ENCODE results near the gene ATL3. TPM values are rescaled to one million over a fixed set of nuclear protein-coding genes. Genes with fewer than 3 reads are reported as not detected.

The ATL3 gene
- total RNA-seq, 4 donors from 2014 or later, result 64.9 to 97.2 (median 70.9) TPM

DNA sequence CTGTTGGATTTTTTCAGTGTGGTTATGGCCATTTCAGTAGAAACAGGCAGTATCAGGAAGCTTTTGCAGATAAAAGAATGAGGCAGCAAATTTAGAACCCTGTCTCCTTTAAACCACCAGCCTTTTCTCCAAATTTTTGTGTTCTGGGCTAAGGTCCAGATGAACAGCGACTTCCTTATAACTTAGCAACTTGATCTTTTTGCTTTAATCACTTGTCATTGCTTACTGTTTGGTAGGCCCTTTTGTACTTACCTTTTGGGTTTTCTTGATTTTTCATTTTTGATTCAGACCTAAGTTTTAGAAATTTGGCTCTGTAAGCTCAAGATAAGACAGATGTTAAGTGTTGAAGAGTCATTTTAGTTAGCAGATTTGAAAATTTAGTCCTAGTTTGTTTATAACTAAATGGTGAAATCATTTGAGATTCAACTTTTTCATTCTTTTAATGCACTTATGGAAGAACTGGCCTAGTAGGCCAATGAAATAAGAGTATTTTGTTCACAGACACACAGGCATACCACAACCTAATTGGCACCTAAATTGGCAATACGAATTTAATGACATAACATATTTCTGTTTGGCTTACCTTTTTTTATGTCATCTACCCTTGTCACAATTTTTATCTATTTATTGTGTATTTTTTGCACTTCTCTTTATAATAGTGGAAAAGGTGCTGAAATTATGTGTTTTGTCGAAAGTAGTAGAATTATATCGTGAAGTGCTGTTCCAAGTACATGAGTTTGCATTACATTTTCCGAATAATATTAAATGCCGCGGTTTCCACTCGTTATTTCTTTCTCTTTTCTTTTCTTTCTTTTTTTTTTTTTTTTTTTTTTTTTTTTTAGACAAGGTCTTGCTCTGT lies 12.2 kb upstream of the ATL3 start:
- H3K4me3 ChIP-seq (ENCODE audit: low read depth, poor library complexity, severe bottlenecking), result no peak overlapping the region
- no peak for DNase-seq (ENCODE audit: low spot score in 2 of 2)
- TF ChIP-seq POLR2A (IDR thresholded peaks at IDR 0.05) (no peak), CTCF (IDR thresholded peaks at IDR 0.05) (no peak)
- WGBS, 2 donors, result 69 to 73% methylated on average over 8 of the region's 8 CpGs
- intact Hi-C loops (cut with DNase I; ENCODE audit: low total_unique reads), result no loop called here

GRCh38 chr11:63682066-63683021 lies 11.2 kb upstream of the ATL3 start:
- H3K4me3 ChIP-seq (ENCODE audit: low read depth, poor library complexity, severe bottlenecking), result peak overlapping the region; percentile 87
- WGBS, 2 donors, result 3 to 4% methylated on average over 19 of the region's 19 CpGs
- TF ChIP-seq CTCF (IDR thresholded peaks at IDR 0.05) (no peak), POLR2A (IDR thresholded peaks at IDR 0.05) (no peak)
- intact Hi-C loops (cut with DNase I; ENCODE audit: low total_unique reads), result no loop called here
- peak in 1 of 2 donors; percentile 87 for DNase-seq (ENCODE audit: low spot score in 2 of 2)

GRCh38 chr11:63681321-63682065 lies 10.3 kb upstream of the ATL3 start, which contains the start of gene RTN3:
RTN3 (plus strand) TSS chr11:63681500; CDS start chr11:63681637, 137 bp downstream.
- H3K4me3 ChIP-seq (ENCODE audit: low read depth, poor library complexity, severe bottlenecking), result peak within 1 kb of the TSS; percentile 87
- intact Hi-C loops (cut with DNase I; ENCODE audit: low total_unique reads), result no loop called here
- peak; percentile 95 to 99 for DNase-seq (ENCODE audit: low spot score in 2 of 2)
- WGBS, 2 donors, result 0% methylated on average over 64 to 72 of the region's 74 CpGs
- TF ChIP-seq CTCF (IDR thresholded peaks at IDR 0.05) (no peak), POLR2A (IDR thresholded peaks at IDR 0.05) (peak in 1 of 2 donors; percentile 72)

- H3K4me3 ChIP-seq (ENCODE audit: low read depth, poor library complexity, severe bottlenecking), result no peak overlapping the region
- intact Hi-C loops (cut with DNase I; ENCODE audit: low total_unique reads), result no loop called here
- DNase-seq (ENCODE audit: low spot score in 2 of 2), result no peak
- WGBS, 2 donors, result 5 to 6% methylated on average over 18 of the region's 18 CpGs
- TF ChIP-seq CTCF (IDR thresholded peaks at IDR 0.05) (no peak), POLR2A (IDR thresholded peaks at IDR 0.05) (no peak)
These were observed 9.7 kb upstream of the ATL3 start for GRCh38 chr11:63680834-63681320.

DNA sequence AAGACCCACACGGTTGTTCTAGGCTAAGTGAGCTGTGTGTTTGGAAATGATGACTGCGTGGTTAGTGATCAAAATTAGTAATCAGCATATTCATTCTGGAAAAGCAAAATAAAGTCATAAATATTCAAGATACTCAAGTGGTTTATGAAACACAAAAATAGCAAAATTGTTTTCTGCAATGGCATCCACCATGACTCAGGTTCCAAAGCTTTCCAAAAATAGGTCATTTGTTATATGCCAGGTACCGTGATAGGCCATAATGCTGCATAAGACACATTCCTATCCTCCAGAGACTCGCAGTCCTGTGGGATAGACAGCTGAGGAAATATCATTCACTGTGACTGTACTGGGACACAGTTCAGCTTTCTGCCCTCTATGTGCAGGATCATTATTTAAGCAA lies 2.4 kb upstream of the ATL3 start:
- intact Hi-C loops (cut with DNase I; ENCODE audit: low total_unique reads), result no loop called here
- DNase-seq (ENCODE audit: low spot score in 2 of 2), result no peak
- H3K4me3 ChIP-seq (ENCODE audit: low read depth, poor library complexity, severe bottlenecking), result no peak overlapping the region
- TF ChIP-seq POLR2A (IDR thresholded peaks at IDR 0.05), result no peak
- no peak for TF ChIP-seq CTCF (IDR thresholded peaks at IDR 0.05)
- WGBS, 2 donors, result 61 to 63% methylated on average over 4 of the region's 4 CpGs

Data from lower leg skin (tissue), 4 donors.